Mucosa of rectum (tissue), 2 donors: Measurements from ENCODE around the gene GATM.
"Not testable (repeated sequence)": the region's sequence is repeated elsewhere in the genome, so short reads cannot be mapped to it uniquely, and the experiment has no call there.

ENCODE experiments used
- H3K27ac ChIP-seq, 2 donors: one replicate each; pipeline ENCODE4 v1.7.0; 2013; ENCODE audit warnings: inconsistent platforms in 2 of 2, low read depth in 2 of 2, low read length in 2 of 2
- H3K27me3 ChIP-seq, 2 donors: one replicate each; pipeline ENCODE4 v1.7.0; 2013; ENCODE audit warnings: low read length in 2 of 2; ENCODE audit not compliant: control insufficient read depth in 2 of 2, insufficient read depth in 2 of 2
- H3K36me3 ChIP-seq, 2 donors: one replicate each; pipeline ENCODE4 v1.7.0; 2013; ENCODE audit warnings: low read length in 2 of 2; ENCODE audit not compliant: control insufficient read depth in 2 of 2, insufficient read depth in 2 of 2
- H3K4me1 ChIP-seq, 2 donors: one replicate each; pipeline ENCODE4 v1.7.0; 2013; ENCODE audit warnings: low read length in 2 of 2, mild to moderate bottlenecking in 1 of 2; ENCODE audit not compliant: control insufficient read depth in 2 of 2, insufficient read depth in 2 of 2
- H3K4me3 ChIP-seq, 2 donors: one replicate each; pipeline ENCODE4 v1.7.0; 2013; ENCODE audit warnings: low read length in 2 of 2
- H3K9ac ChIP-seq, 2 donors: one replicate each; pipeline ENCODE4 v1.7.0; 2013; ENCODE audit warnings: low read length in 2 of 2, low read depth in 1 of 2, mild to moderate bottlenecking in 1 of 2
- H3K9me3 ChIP-seq, 2 donors: one replicate each; pipeline ENCODE4 v1.7.0; 2013; ENCODE audit warnings: low read length in 2 of 2; ENCODE audit not compliant: control insufficient read depth in 2 of 2
- donor health status: healthy.
- donor health status: Normal muscosa, but diverticular disease.

GATM gene

GRCh38 chr15:45375836-45376235, 2.5 kb downstream of the GATM start:
- Histone ChIP-seq H3K27me3 (no peaks in the 10 kb centered on the region), H3K27ac (no peak overlapping the region), H3K4me1 (peaks cover 17 to 18% of the 10 kb centered on the region in 2 donors), H3K36me3 (no peaks in the 10 kb centered on the region), H3K9ac (no peak overlapping the region), H3K4me3 (no peak overlapping the region), H3K9me3 (no peaks in the 10 kb centered on the region)

- no peak overlapping the region for H3K9ac ChIP-seq
- no peaks in the 10 kb centered on the region for H3K27me3 ChIP-seq
- H3K4me1 ChIP-seq = peaks cover 17 to 18% of the 10 kb centered on the region in 2 donors
- no peaks in the 10 kb centered on the region for H3K9me3 ChIP-seq
- H3K27ac ChIP-seq = no peak overlapping the region
- no peaks in the 10 kb centered on the region for H3K36me3 ChIP-seq
- no peak overlapping the region for H3K4me3 ChIP-seq
Observed at GRCh38 chr15:45373976-45374375, 4.4 kb downstream of the GATM start.

GRCh38 chr15:45372041-45372995, 6.0 kb downstream of the GATM start:
- no peaks in the 10 kb centered on the region for H3K27me3 ChIP-seq
- no peaks in the 10 kb centered on the region for H3K9me3 ChIP-seq
- no peak overlapping the region for H3K9ac ChIP-seq
- peak overlapping the region in 1 of 2 donors; percentile 13 for H3K4me3 ChIP-seq
- no peaks in the 10 kb centered on the region for H3K36me3 ChIP-seq
- peaks cover 11% of the 10 kb centered on the region in 2 donors for H3K4me1 ChIP-seq
- peak overlapping the region in 1 of 2 donors; percentile 5 for H3K27ac ChIP-seq

- no peak overlapping the region for H3K9ac ChIP-seq
- no peak overlapping the region for H3K4me3 ChIP-seq
Observed at GRCh38 chr15:45371546-45371945, 6.8 kb downstream of the GATM start.

GRCh38 chr15:45370042-45370441, 8.3 kb downstream of the GATM start:
- not testable (repeated sequence) for H3K27ac ChIP-seq, H3K9ac ChIP-seq, H3K4me3 ChIP-seq, H3K36me3 ChIP-seq, H3K27me3 ChIP-seq, H3K4me1 ChIP-seq, H3K9me3 ChIP-seq

More at GRCh38 chr15:45371546-45371945, 6.8 kb downstream of the GATM start:
- H3K9me3 ChIP-seq = no peaks in the 10 kb centered on the region
- no peaks in the 10 kb centered on the region for H3K36me3 ChIP-seq
- H3K27me3 ChIP-seq = no peaks in the 10 kb centered on the region
- H3K4me1 ChIP-seq = peaks cover 6 to 10% of the 10 kb centered on the region in 2 donors
- H3K27ac ChIP-seq = no peak overlapping the region

- H3K4me3 ChIP-seq, H3K27ac ChIP-seq, H3K27me3 ChIP-seq, H3K9ac ChIP-seq, H3K36me3 ChIP-seq, H3K4me1 ChIP-seq, H3K9me3 ChIP-seq: not testable (repeated sequence)
Observed at GRCh38 chr15:45367222-45367621, 11.1 kb downstream of the GATM start.

- H3K9ac ChIP-seq = no peak overlapping the region
- H3K27ac ChIP-seq = no peak overlapping the region
Observed at GRCh38 chr15:45364271-45364670, 14.1 kb downstream of the GATM start.

GRCh38 chr15:45363801-45364200, 14.5 kb downstream of the GATM start:
- H3K4me1 ChIP-seq = no peaks in the 10 kb centered on the region
- peaks cover 2 to 10% of the 10 kb centered on the region in 2 donors for H3K36me3 ChIP-seq
- H3K27ac ChIP-seq = no peak overlapping the region
- H3K4me3 ChIP-seq = no peak overlapping the region
- H3K9me3 ChIP-seq = no peaks in the 10 kb centered on the region
- H3K27me3 ChIP-seq = no peaks in the 10 kb centered on the region
- no peak overlapping the region for H3K9ac ChIP-seq

More at GRCh38 chr15:45364271-45364670, 14.1 kb downstream of the GATM start:
- no peak overlapping the region for H3K4me3 ChIP-seq
- peaks cover 2 to 10% of the 10 kb centered on the region in 2 donors for H3K36me3 ChIP-seq
- H3K4me1 ChIP-seq = no peaks in the 10 kb centered on the region
- no peaks in the 10 kb centered on the region for H3K9me3 ChIP-seq
- H3K27me3 ChIP-seq = no peaks in the 10 kb centered on the region

- H3K9me3 ChIP-seq = no peaks in the 10 kb centered on the region
- H3K27ac ChIP-seq = no peak overlapping the region
- H3K4me1 ChIP-seq = no peaks in the 10 kb centered on the region
- no peak overlapping the region for H3K9ac ChIP-seq
- peaks cover 2 to 10% of the 10 kb centered on the region in 2 donors for H3K36me3 ChIP-seq
- H3K4me3 ChIP-seq = no peak overlapping the region
- no peaks in the 10 kb centered on the region for H3K27me3 ChIP-seq
Observed at GRCh38 chr15:45363334-45363733, 15.0 kb downstream of the GATM start.

- no peaks in the 10 kb centered on the region for H3K4me1 ChIP-seq
- no peak overlapping the region for H3K27ac ChIP-seq
- no peaks in the 10 kb centered on the region for H3K9me3 ChIP-seq
- H3K9ac ChIP-seq = no peak overlapping the region
- no peak overlapping the region for H3K4me3 ChIP-seq
- peaks cover 2 to 10% of the 10 kb centered on the region in 2 donors for H3K36me3 ChIP-seq
- H3K27me3 ChIP-seq = no peaks in the 10 kb centered on the region
Observed at GRCh38 chr15:45362419-45362818, 15.9 kb downstream of the GATM start.
